SK-N-SH treated with all-trans-retinoic acid at 6 μM for 48 hours (cell line): ENCODE measurements around the gene LARGE1.

ENCODE experiments used
- ATAC-seq: fragments of 200-7000 bp; cut with Tn5 transposase; 3 replicates; pipeline ENCODE4 v1.9.1; 2020; ENCODE audit warnings: mild to moderate bottlenecking, moderate library complexity
- BACH2 ChIP-seq: fragments of 250-450 bp; sonication (Bioruptor Pico); IDR thresholded peaks from 2 replicates; pipeline ENCODE4 v1.9.0; 2021; ENCODE audit warnings: mild to moderate bottlenecking, borderline replicate concordance
- CREB5 ChIP-seq: fragments of 250-450 bp; sonication (Bioruptor Pico); IDR thresholded peaks from 2 replicates; pipeline ENCODE4 v1.5.1; 2020; ENCODE audit warnings: low read depth, mild to moderate bottlenecking, moderate library complexity
- ESRRG ChIP-seq: fragments of 250-450 bp; sonication (Bioruptor Pico); IDR thresholded peaks from 2 replicates; pipeline ENCODE4 v1.6.1; 2021; ENCODE audit warnings: mild to moderate bottlenecking
- ISL1 ChIP-seq: fragments of 250-450 bp; sonication (Bioruptor Pico); IDR thresholded peaks from 2 replicates; pipeline ENCODE4 v2.1.2; 2022; ENCODE audit warnings: mild to moderate bottlenecking, moderate library complexity
- POU6F1 ChIP-seq: fragments of 250-450 bp; sonication (Bioruptor Pico); IDR thresholded peaks from 2 replicates; pipeline ENCODE4 v1.8.0; 2021; ENCODE audit warnings: low read depth, mild to moderate bottlenecking, moderate library complexity, borderline replicate concordance
- PPARA ChIP-seq: fragments of 250-450 bp; sonication (Bioruptor Pico); IDR thresholded peaks from 2 replicates; pipeline ENCODE4 v1.5.0; 2020; ENCODE audit warnings: mild to moderate bottlenecking, borderline replicate concordance
- RARB ChIP-seq: fragments of 250-450 bp; sonication (Bioruptor Pico); IDR thresholded peaks from 2 replicates; pipeline ENCODE4 v1.8.0; 2021; ENCODE audit warnings: mild to moderate bottlenecking, moderate library complexity
- TCF4 ChIP-seq: fragments of 250-450 bp; sonication (Bioruptor Pico); IDR thresholded peaks from 2 replicates; pipeline ENCODE4 v1.8.0; 2021; ENCODE audit warnings: mild to moderate bottlenecking, moderate library complexity, borderline replicate concordance
- TSHZ2 ChIP-seq: fragments of 250-450 bp; sonication (Bioruptor Pico); IDR thresholded peaks from 2 replicates; pipeline ENCODE4 v1.5.0; 2020; ENCODE audit warnings: mild to moderate bottlenecking, moderate library complexity
- ZC3H10 ChIP-seq: fragments of 250-450 bp; sonication (Bioruptor Pico); IDR thresholded peaks from 2 replicates; pipeline ENCODE4 v1.5.1; 2021; ENCODE audit warnings: mild to moderate bottlenecking, moderate library complexity
- ZFP3 ChIP-seq: fragments of 250-450 bp; sonication (Bioruptor Pico); IDR thresholded peaks from 2 replicates; pipeline ENCODE4 v1.5.0; 2020; ENCODE audit warnings: mild to moderate bottlenecking, moderate library complexity
- ZFP30 ChIP-seq: fragments of 450-650 bp; formaldehyde crosslinking; IDR thresholded peaks from 2 replicates; pipeline ENCODE4 v1.5.0; 2022; ENCODE audit warnings: mild to moderate bottlenecking, moderate library complexity
- ZNF565 ChIP-seq: fragments of 450-650 bp; formaldehyde crosslinking; conservative IDR thresholded peaks from 2 replicates; pipeline ENCODE4 v1.5.0; 2020; ENCODE audit warnings: low read depth, mild to moderate bottlenecking, moderate library complexity
- ZNF70 ChIP-seq: fragments of 450-650 bp; formaldehyde crosslinking; IDR thresholded peaks from 2 replicates; pipeline ENCODE4 v1.5.0; 2020; ENCODE audit warnings: mild to moderate bottlenecking, moderate library complexity
- TF ChIP-seq, protein P1 (sequence below): fragments of 250-450 bp; sonication (Bioruptor Pico); IDR thresholded peaks from 2 replicates; pipeline ENCODE4 v1.5.1; 2021; ENCODE audit warnings: mild to moderate bottlenecking, moderate library complexity
- TF ChIP-seq, protein P2 (sequence below): fragments of 250-450 bp; sonication (Bioruptor Pico); IDR thresholded peaks from 2 replicates; pipeline ENCODE4 v1.8.0; 2020; ENCODE audit warnings: mild to moderate bottlenecking, moderate library complexity, borderline replicate concordance

The LARGE1 gene

DNA sequence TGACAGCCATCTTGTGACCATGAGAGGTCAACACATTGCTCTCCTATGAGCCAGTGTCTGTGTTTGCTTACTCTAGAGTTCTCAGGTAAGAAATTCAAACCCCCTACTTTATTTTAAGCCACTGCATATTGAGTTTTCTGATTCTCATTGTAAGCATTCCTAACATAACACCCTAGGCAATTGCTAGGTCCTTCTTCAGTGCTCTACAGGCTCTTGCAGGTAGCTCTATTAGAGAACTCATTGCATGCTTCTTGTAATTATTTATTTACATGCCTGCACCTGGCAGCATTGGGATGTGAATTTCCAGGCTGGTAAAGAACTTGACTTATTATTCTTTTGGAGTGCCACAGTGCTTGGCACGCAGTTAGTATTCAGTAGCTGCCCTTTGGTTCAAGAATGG lies 573.3 kb downstream of the LARGE1 start:
- TF ChIP-seq CREB5 (CRISPR knock-in tag), result no peak
- no peak for TF ChIP-seq TCF4 (CRISPR knock-in tag)
- TF ChIP-seq, protein P1, sequence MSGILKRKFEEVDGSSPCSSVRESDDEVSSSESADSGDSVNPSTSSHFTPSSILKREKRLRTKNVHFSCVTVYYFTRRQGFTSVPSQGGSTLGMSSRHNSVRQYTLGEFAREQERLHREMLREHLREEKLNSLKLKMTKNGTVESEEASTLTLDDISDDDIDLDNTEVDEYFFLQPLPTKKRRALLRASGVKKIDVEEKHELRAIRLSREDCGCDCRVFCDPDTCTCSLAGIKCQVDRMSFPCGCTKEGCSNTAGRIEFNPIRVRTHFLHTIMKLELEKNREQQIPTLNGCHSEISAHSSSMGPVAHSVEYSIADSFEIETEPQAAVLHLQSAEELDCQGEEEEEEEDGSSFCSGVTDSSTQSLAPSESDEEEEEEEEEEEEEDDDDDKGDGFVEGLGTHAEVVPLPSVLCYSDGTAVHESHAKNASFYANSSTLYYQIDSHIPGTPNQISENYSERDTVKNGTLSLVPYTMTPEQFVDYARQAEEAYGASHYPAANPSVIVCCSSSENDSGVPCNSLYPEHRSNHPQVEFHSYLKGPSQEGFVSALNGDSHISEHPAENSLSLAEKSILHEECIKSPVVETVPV (CRISPR knock-in tag), result no peak
- no peak for TF ChIP-seq ISL1 (CRISPR knock-in tag)
- no peak for ATAC-seq

GRCh38 chr22:33341611-33342010 lies 578.7 kb downstream of the LARGE1 start:
- no peak for TF ChIP-seq RARB
- TF ChIP-seq TSHZ2, result no peak
- no peak for TF ChIP-seq ESRRG (CRISPR knock-in tag)
- no peak for TF ChIP-seq ZNF70 (CRISPR knock-in tag)
- TF ChIP-seq, all 23 proteins: peak for 0
- ATAC-seq, result no peak

DNA sequence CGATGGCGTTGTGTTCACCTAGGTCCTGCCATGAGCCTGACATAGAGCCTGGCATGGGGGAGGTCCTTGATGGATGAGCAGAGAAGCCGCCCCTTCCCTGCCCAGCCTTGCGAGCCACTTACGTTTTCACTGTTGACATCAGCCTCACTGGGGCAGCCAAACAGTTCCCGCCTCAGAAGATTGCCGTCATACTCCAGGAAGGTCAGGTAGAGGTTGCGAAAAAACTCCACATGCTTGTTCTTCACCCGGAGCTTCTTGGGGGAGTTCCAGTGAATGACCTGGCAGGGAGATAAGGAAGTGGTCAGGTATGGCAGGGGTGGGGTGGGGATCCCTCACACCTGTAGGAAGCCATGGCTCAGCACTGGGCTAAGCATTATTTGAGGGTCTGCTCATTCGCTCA lies 582.8 kb downstream of the LARGE1 start:
- ATAC-seq, result no peak
- TF ChIP-seq, protein P2, sequence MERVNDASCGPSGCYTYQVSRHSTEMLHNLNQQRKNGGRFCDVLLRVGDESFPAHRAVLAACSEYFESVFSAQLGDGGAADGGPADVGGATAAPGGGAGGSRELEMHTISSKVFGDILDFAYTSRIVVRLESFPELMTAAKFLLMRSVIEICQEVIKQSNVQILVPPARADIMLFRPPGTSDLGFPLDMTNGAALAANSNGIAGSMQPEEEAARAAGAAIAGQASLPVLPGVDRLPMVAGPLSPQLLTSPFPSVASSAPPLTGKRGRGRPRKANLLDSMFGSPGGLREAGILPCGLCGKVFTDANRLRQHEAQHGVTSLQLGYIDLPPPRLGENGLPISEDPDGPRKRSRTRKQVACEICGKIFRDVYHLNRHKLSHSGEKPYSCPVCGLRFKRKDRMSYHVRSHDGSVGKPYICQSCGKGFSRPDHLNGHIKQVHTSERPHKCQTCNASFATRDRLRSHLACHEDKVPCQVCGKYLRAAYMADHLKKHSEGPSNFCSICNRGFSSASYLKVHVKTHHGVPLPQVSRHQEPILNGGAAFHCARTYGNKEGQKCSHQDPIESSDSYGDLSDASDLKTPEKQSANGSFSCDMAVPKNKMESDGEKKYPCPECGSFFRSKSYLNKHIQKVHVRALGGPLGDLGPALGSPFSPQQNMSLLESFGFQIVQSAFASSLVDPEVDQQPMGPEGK (CRISPR knock-in tag), result no peak
- TF ChIP-seq PPARA, result no peak

GRCh38 chr22:33335611-33336279 lies 584.5 kb downstream of the LARGE1 start:
- TF ChIP-seq TCF4 (CRISPR knock-in tag) (no peak), ZFP3 (CRISPR knock-in tag) (no peak), ZFP30 (CRISPR knock-in tag) (no peak), POU6F1 (CRISPR knock-in tag) (no peak), ZC3H10 (CRISPR knock-in tag) (no peak), ZNF565 (CRISPR knock-in tag) (no peak), BACH2 (no peak), TSHZ2 (no peak), ZNF70 (CRISPR knock-in tag) (no peak)
- TF ChIP-seq, protein P1 (CRISPR knock-in tag), result no peak
- TF ChIP-seq, protein P2 (CRISPR knock-in tag), result no peak
- no peak for ATAC-seq
